Measurements from ENCODE around the gene GSTT2. TPM values are rescaled to one million over a fixed set of nuclear protein-coding genes. Genes with fewer than 3 reads are reported as not detected.
"Not testable (repeated sequence)": the region's sequence is repeated elsewhere in the genome, so short reads cannot be mapped to it uniquely, and the experiment has no call there.

The GSTT2 gene
- total RNA-seq, 1 donor from 2014 or later = not detected

GRCh38 chr22:23954991-23955305, 25.0 kb upstream of the GSTT2 start:
- H3K27me3 Mint-ChIP-seq (ENCODE audit: low read depth, unreplicated experiment) = peaks cover 12% of the 10 kb centered on the region
- not testable (repeated sequence) for H3K79me2 ChIP-seq (ENCODE audit: insufficient read depth, low read length); H3K9ac ChIP-seq (ENCODE audit: low read length); H3K4me3 Mint-ChIP-seq (ENCODE audit: unreplicated experiment); FAIRE-seq; H3K4me3 ChIP-seq (ENCODE audit: insufficient read depth, low read depth, low read length); H3K27me3 ChIP-seq (ENCODE audit: insufficient read depth, low read length); H3K9me3 ChIP-seq (ENCODE audit: insufficient read depth, low read depth, low read length); H3K36me3 Mint-ChIP-seq (ENCODE audit: low read depth, unreplicated experiment); H3K4me1 Mint-ChIP-seq (ENCODE audit: low read depth, unreplicated experiment); H3K27ac ChIP-seq (ENCODE audit: low read depth, low read length); H3K4me1 ChIP-seq (ENCODE audit: insufficient read depth, low read length); H3K9me3 Mint-ChIP-seq (ENCODE audit: unreplicated experiment); H4K20me1 ChIP-seq (ENCODE audit: insufficient read depth, low read length); H3K4me2 ChIP-seq (ENCODE audit: low read length); H3K36me3 ChIP-seq (ENCODE audit: insufficient read depth, low read length); H3K27ac Mint-ChIP-seq (ENCODE audit: unreplicated experiment); H2AFZ ChIP-seq (ENCODE audit: low read depth, low read length); DNase-seq (ENCODE audit: low read depth)

- not testable (repeated sequence) for H3K4me1 ChIP-seq (ENCODE audit: insufficient read depth, low read length); H3K27ac ChIP-seq (ENCODE audit: low read depth, low read length); H3K36me3 Mint-ChIP-seq (ENCODE audit: low read depth, unreplicated experiment); H2AFZ ChIP-seq (ENCODE audit: low read depth, low read length); H3K9me3 Mint-ChIP-seq (ENCODE audit: unreplicated experiment); DNase-seq (ENCODE audit: low read depth); H3K27ac Mint-ChIP-seq (ENCODE audit: unreplicated experiment); H3K36me3 ChIP-seq (ENCODE audit: insufficient read depth, low read length); FAIRE-seq; H4K20me1 ChIP-seq (ENCODE audit: insufficient read depth, low read length); H3K9me3 ChIP-seq (ENCODE audit: insufficient read depth, low read depth, low read length); H3K4me1 Mint-ChIP-seq (ENCODE audit: low read depth, unreplicated experiment); H3K79me2 ChIP-seq (ENCODE audit: insufficient read depth, low read length); H3K27me3 ChIP-seq (ENCODE audit: insufficient read depth, low read length); H3K4me3 Mint-ChIP-seq (ENCODE audit: unreplicated experiment); H3K4me2 ChIP-seq (ENCODE audit: low read length); H3K4me3 ChIP-seq (ENCODE audit: insufficient read depth, low read depth, low read length); H3K9ac ChIP-seq (ENCODE audit: low read length)
- H3K27me3 Mint-ChIP-seq (ENCODE audit: low read depth, unreplicated experiment) = peaks cover 12% of the 10 kb centered on the region
Measured at GRCh38 chr22:23955886-23956285, 24.0 kb upstream of the GSTT2 start.

GRCh38 chr22:23956301-23956900, 23.5 kb upstream of the GSTT2 start:
- H3K36me3 Mint-ChIP-seq (ENCODE audit: low read depth, unreplicated experiment) = not testable (repeated sequence)

GRCh38 chr22:23961084-23961771, 18.7 kb upstream of the GSTT2 start, which contains the start of gene GSTT2B:
Gene GSTT2B, minus strand, starts transcription at chr22:23961195. Its CDS starts 64 bp downstream, at chr22:23961131.
- H3K4me1 ChIP-seq (ENCODE audit: insufficient read depth, low read length); H3K36me3 ChIP-seq (ENCODE audit: insufficient read depth, low read length); H3K9me3 Mint-ChIP-seq (ENCODE audit: unreplicated experiment); H3K27me3 Mint-ChIP-seq (ENCODE audit: low read depth, unreplicated experiment); DNase-seq (ENCODE audit: low read depth); H4K20me1 ChIP-seq (ENCODE audit: insufficient read depth, low read length); H3K27ac ChIP-seq (ENCODE audit: low read depth, low read length); H3K27me3 ChIP-seq (ENCODE audit: insufficient read depth, low read length); H3K9me3 ChIP-seq (ENCODE audit: insufficient read depth, low read depth, low read length); H3K4me1 Mint-ChIP-seq (ENCODE audit: low read depth, unreplicated experiment); H2AFZ ChIP-seq (ENCODE audit: low read depth, low read length); FAIRE-seq; H3K9ac ChIP-seq (ENCODE audit: low read length); H3K4me3 Mint-ChIP-seq (ENCODE audit: unreplicated experiment); H3K79me2 ChIP-seq (ENCODE audit: insufficient read depth, low read length); H3K27ac Mint-ChIP-seq (ENCODE audit: unreplicated experiment); H3K4me3 ChIP-seq (ENCODE audit: insufficient read depth, low read depth, low read length); H3K36me3 Mint-ChIP-seq (ENCODE audit: low read depth, unreplicated experiment): not testable (repeated sequence)
- peak within 1 kb of the TSS; percentile 57 for H3K4me2 ChIP-seq (ENCODE audit: low read length)

More at GRCh38 chr22:23956301-23956900, 23.5 kb upstream of the GSTT2 start:
- not testable (repeated sequence) for H3K27ac ChIP-seq (ENCODE audit: low read depth, low read length); H2AFZ ChIP-seq (ENCODE audit: low read depth, low read length); H3K9me3 Mint-ChIP-seq (ENCODE audit: unreplicated experiment); H3K36me3 ChIP-seq (ENCODE audit: insufficient read depth, low read length); H3K4me3 Mint-ChIP-seq (ENCODE audit: unreplicated experiment); H3K4me3 ChIP-seq (ENCODE audit: insufficient read depth, low read depth, low read length); H3K9me3 ChIP-seq (ENCODE audit: insufficient read depth, low read depth, low read length); H3K27me3 ChIP-seq (ENCODE audit: insufficient read depth, low read length); H4K20me1 ChIP-seq (ENCODE audit: insufficient read depth, low read length); H3K79me2 ChIP-seq (ENCODE audit: insufficient read depth, low read length); H3K27ac Mint-ChIP-seq (ENCODE audit: unreplicated experiment); H3K4me1 ChIP-seq (ENCODE audit: insufficient read depth, low read length); H3K9ac ChIP-seq (ENCODE audit: low read length); H3K4me1 Mint-ChIP-seq (ENCODE audit: low read depth, unreplicated experiment)
- DNase-seq (ENCODE audit: low read depth) (peak; percentile 17), FAIRE-seq (peak; percentile 63)
- H3K4me2 ChIP-seq (ENCODE audit: low read length) = peak overlapping the region; percentile 59
- TF ChIP-seq CTCF (IDR thresholded peaks at IDR 0.05; ENCODE audit: insufficient read depth, low read depth, low read length) = peak; percentile 69
- H3K27me3 Mint-ChIP-seq (ENCODE audit: low read depth, unreplicated experiment) = peaks cover 12% of the 10 kb centered on the region

GRCh38 chr22:23966094-23966493, 13.8 kb upstream of the GSTT2 start:
- not testable (repeated sequence) for DNase-seq (ENCODE audit: low read depth); FAIRE-seq; H3K9me3 ChIP-seq (ENCODE audit: insufficient read depth, low read depth, low read length); H2AFZ ChIP-seq (ENCODE audit: low read depth, low read length); H3K4me3 ChIP-seq (ENCODE audit: insufficient read depth, low read depth, low read length); H3K9me3 Mint-ChIP-seq (ENCODE audit: unreplicated experiment); H3K4me3 Mint-ChIP-seq (ENCODE audit: unreplicated experiment); H3K27me3 ChIP-seq (ENCODE audit: insufficient read depth, low read length); H3K4me1 ChIP-seq (ENCODE audit: insufficient read depth, low read length); H3K9ac ChIP-seq (ENCODE audit: low read length); H3K27ac Mint-ChIP-seq (ENCODE audit: unreplicated experiment); H3K36me3 Mint-ChIP-seq (ENCODE audit: low read depth, unreplicated experiment); H3K27me3 Mint-ChIP-seq (ENCODE audit: low read depth, unreplicated experiment); H3K27ac ChIP-seq (ENCODE audit: low read depth, low read length); H3K4me2 ChIP-seq (ENCODE audit: low read length); H3K4me1 Mint-ChIP-seq (ENCODE audit: low read depth, unreplicated experiment)
- peaks cover 10% of the 10 kb centered on the region for H4K20me1 ChIP-seq (ENCODE audit: insufficient read depth, low read length)
- peaks cover 13% of the 10 kb centered on the region for H3K36me3 ChIP-seq (ENCODE audit: insufficient read depth, low read length)
- H3K79me2 ChIP-seq (ENCODE audit: insufficient read depth, low read length) = peaks cover 11% of the 10 kb centered on the region

Data from astrocyte (in vitro differentiated cells and primary cell).